DMS 273 treated with DMSO at 0.1 percent for 48 hours (cell line): ENCODE measurements around the gene EXOC3L4.

Experiments
- DNase-seq: peaks from one replicate; lab custom pipeline; 2025; lab: John Stamatoyannopoulos, UW

Gene EXOC3L4

GRCh38 chr14:103133210-103134140 is 39.0 kb downstream of the EXOC3L4 start:
- no peak for DNase-seq

- DNase-seq, result no peak
Observed at GRCh38 chr14:103134405-103134804, 39.9 kb downstream of the EXOC3L4 start.

GRCh38 chr14:103134919-103135318 is 40.4 kb downstream of the EXOC3L4 start:
- no peak for DNase-seq

GRCh38 chr14:103135333-103136260 is 41.1 kb downstream of the EXOC3L4 start:
- DNase-seq, result no peak

- DNase-seq, result no peak
Observed at GRCh38 chr14:103136388-103137271, 42.1 kb downstream of the EXOC3L4 start.

GRCh38 chr14:103137689-103138300 is 43.3 kb downstream of the EXOC3L4 start:
- no peak for DNase-seq

GRCh38 chr14:103138301-103139131 is 44.0 kb downstream of the EXOC3L4 start:
- no peak for DNase-seq

- no peak for DNase-seq
Observed at GRCh38 chr14:103139132-103140025, 44.9 kb downstream of the EXOC3L4 start.

- no peak for DNase-seq
Observed at GRCh38 chr14:103140316-103141109, 46.0 kb downstream of the EXOC3L4 start.

GRCh38 chr14:103141117-103141796 is 46.7 kb downstream of the EXOC3L4 start:
- no peak for DNase-seq

- DNase-seq, result no peak
Observed at GRCh38 chr14:103142026-103142425, 47.5 kb downstream of the EXOC3L4 start.

- DNase-seq, result no peak
Observed at GRCh38 chr14:103142721-103143302, 48.3 kb downstream of the EXOC3L4 start.

- no peak for DNase-seq
Observed at GRCh38 chr14:103143506-103143905, 49.0 kb downstream of the EXOC3L4 start.

- no peak for DNase-seq
Observed at GRCh38 chr14:103144085-103144484, 49.6 kb downstream of the EXOC3L4 start.

GRCh38 chr14:103146141-103146709 is 51.7 kb downstream of the EXOC3L4 start:
- DNase-seq, result no peak

- DNase-seq, result no peak
Observed at GRCh38 chr14:103149351-103150237, 55.1 kb downstream of the EXOC3L4 start.
